Right cardiac atrium (tissue), 5 donors: ENCODE measurements around the gene CUTA. TPM values are rescaled to one million over a fixed set of nuclear protein-coding genes. Genes with fewer than 3 reads are reported as not detected.

Experiments used
- ATAC-seq, 2 donors: fragments of 200-7000 bp; cut with Tn5 transposase; one replicate each; pipeline versions ENCODE4 v1.8.0 to v1.9.1; 2020; ENCODE audit warnings: moderate library complexity in 2 of 2, mild to moderate bottlenecking in 1 of 2
- DNase-seq, 3 donors: peaks; one replicate each; pipeline ENCODE4 v3.0.0-alpha.2; 2020
- H3K27ac ChIP-seq: one replicate; pipeline ENCODE4 v1.5.1; 2013; ENCODE audit warnings: mild to moderate bottlenecking, low read length, control low read depth, moderate library complexity
- H3K27me3 ChIP-seq: one replicate; pipeline ENCODE4 v1.6.1; 2013; ENCODE audit not compliant: control insufficient read depth, insufficient read depth
- H3K4me1 ChIP-seq: one replicate; pipeline ENCODE4 v1.6.1; 2013; ENCODE audit warnings: low read length; ENCODE audit not compliant: control insufficient read depth, insufficient read depth
- H3K4me3 ChIP-seq: one replicate; pipeline ENCODE4 v1.5.1; 2013; ENCODE audit warnings: low read length, control low read depth
- H3K9me3 ChIP-seq: one replicate; pipeline ENCODE4 v1.6.1; 2013; ENCODE audit warnings: low read length; ENCODE audit not compliant: control insufficient read depth
- WGBS: extraction: QIAGEN DNeasy Blood & Tissue Kit; methylation state at CpG from one replicate; pipeline ENCODE4 v1.1.7; 2013; 5-methylcytosine and 5-hydroxymethylcytosine counted together
- intact Hi-C, 4 donors: fragments of 100-400 bp; cut with DNase I; formaldehyde crosslinking; loops; one replicate each; pipeline versions ENCODE4 v1.11.0 to v1.14.0; 2022 to 2023
- polyA plus RNA-seq: library from polyadenylated mRNA; stranded (reverse); fragments of 200-250 nt; gene quantifications from one replicate; pipeline ENCODE4 v1.2.3, GENCODE V29; 2013
- total RNA-seq, 4 donors: library from RNA; stranded (reverse); fragmentation: NEBNext Ultra II Directional; extraction: Animal tissue kit (Norgen Biotek cat#: 25700); gene quantifications; one replicate each; pipeline ENCODE4 v1.2.1, GENCODE V29; 2021
- donor health status: healthy with polysubstance abuse.
- donor health status: DM: no; HTN: yes; CAD: no.
- donor health status: DM: no; HTN: no; CAD: no.
- donor health status: DM: no; HTN: yes; CAD: no; lungs with severe emphysema.
- donor health status: DM: yes; HTN: yes; CAD: no.

CUTA gene
- total and polyA plus RNA-seq, 5 donors: 128 to 177 (median 134) TPM

GRCh38 chr6:33397541-33397940, 20.4 kb downstream of the CUTA start:
- ATAC-seq: no peak
- WGBS: 94% methylated on average over 1 of the region's 1 CpG
- intact Hi-C loops: no loop called here

GRCh38 chr6:33392979-33393378, 24.9 kb downstream of the CUTA start:
- H3K27ac ChIP-seq: no peak overlapping the region

More at GRCh38 chr6:33397541-33397940, 20.4 kb downstream of the CUTA start:
- Histone ChIP-seq H3K9me3 (no peaks in the 10 kb centered on the region), H3K4me1 (no peaks in the 10 kb centered on the region), H3K27me3 (no peaks in the 10 kb centered on the region), H3K27ac (no peak overlapping the region), H3K4me3 (no peak overlapping the region)
- no peak for DNase-seq

GRCh38 chr6:33392595-33392948, 25.3 kb downstream of the CUTA start:
- Histone ChIP-seq H3K27ac (no peak overlapping the region), H3K27me3 (no peaks in the 10 kb centered on the region), H3K4me3 (no peak overlapping the region), H3K9me3 (no peaks in the 10 kb centered on the region), H3K4me1 (no peaks in the 10 kb centered on the region)
- 42% methylated on average over 5 of the region's 5 CpGs for WGBS
- no peak for DNase-seq
- intact Hi-C loops: no loop called here
- no peak for ATAC-seq

More at GRCh38 chr6:33392979-33393378, 24.9 kb downstream of the CUTA start:
- Histone ChIP-seq H3K4me3 (no peak overlapping the region), H3K27me3 (no peaks in the 10 kb centered on the region), H3K9me3 (no peaks in the 10 kb centered on the region), H3K4me1 (no peaks in the 10 kb centered on the region)
- 62% methylated on average over 3 of the region's 3 CpGs for WGBS
- DNase-seq (no peak), ATAC-seq (no peak)
- intact Hi-C loops: no loop called here

- intact Hi-C loops: no loop called here
- no peaks in the 10 kb centered on the region for H3K27me3 ChIP-seq
- DNase-seq: no peak
- H3K9me3 ChIP-seq: no peaks in the 10 kb centered on the region
- peak overlapping the region; percentile 4 for H3K4me3 ChIP-seq
- H3K27ac ChIP-seq: no peak overlapping the region
- ATAC-seq: no peak
- WGBS: under 1% methylated on average over 31 of the region's 31 CpGs
- no peaks in the 10 kb centered on the region for H3K4me1 ChIP-seq
These were observed 25.8 kb downstream of the CUTA start for GRCh38 chr6:33391922-33392594.

- DNase-seq (peak; percentile 99 to 100 (median 100)), ATAC-seq (peak; percentile 99)
- WGBS: under 1% methylated on average over 67 of the region's 67 CpGs
- Histone ChIP-seq H3K9me3 (no peaks in the 10 kb centered on the region), H3K27ac (peak within 1 kb of the TSS; percentile 89), H3K4me3 (peak within 1 kb of the TSS; percentile 4), H3K4me1 (no peaks in the 10 kb centered on the region), H3K27me3 (no peaks in the 10 kb centered on the region)
- intact Hi-C loops: no loop called here
These were observed 26.5 kb downstream of the CUTA start, which contains the start of gene KIFC1 for GRCh38 chr6:33391278-33391921. Gene KIFC1, plus strand, starts transcription at chr6:33391823. Its CDS starts 163 bp downstream, at chr6:33391986.

GRCh38 chr6:33390767-33391277, 27.1 kb downstream of the CUTA start:
- Histone ChIP-seq H3K27me3 (no peaks in the 10 kb centered on the region), H3K27ac (peak overlapping the region; percentile 89), H3K4me1 (no peaks in the 10 kb centered on the region), H3K9me3 (no peaks in the 10 kb centered on the region), H3K4me3 (no peak overlapping the region)
- ATAC-seq (no peak), DNase-seq (no peak)
- intact Hi-C loops: no loop called here
- WGBS: 80% methylated on average over 9 of the region's 9 CpGs

GRCh38 chr6:33390173-33390572, 27.7 kb downstream of the CUTA start:
- ATAC-seq (no peak), DNase-seq (no peak)
- intact Hi-C loops: no loop called here
- 84% methylated on average over 2 of the region's 2 CpGs for WGBS
- no peak overlapping the region for H3K27ac ChIP-seq
- no peaks in the 10 kb centered on the region for H3K4me1 ChIP-seq
- H3K9me3 ChIP-seq: no peaks in the 10 kb centered on the region
- H3K27me3 ChIP-seq: no peaks in the 10 kb centered on the region
- H3K4me3 ChIP-seq: no peak overlapping the region

GRCh38 chr6:33384581-33385020, 33.3 kb downstream of the CUTA start:
- H3K9me3 ChIP-seq: no peaks in the 10 kb centered on the region
- intact Hi-C loops: no loop called here
- H3K4me3 ChIP-seq: no peak overlapping the region
- WGBS: 28% methylated on average over 4 of the region's 4 CpGs
- no peaks in the 10 kb centered on the region for H3K27me3 ChIP-seq
- no peak for DNase-seq
- H3K27ac ChIP-seq: no peak overlapping the region
- ATAC-seq: peak; percentile 46 to 57
- H3K4me1 ChIP-seq: no peaks in the 10 kb centered on the region

GRCh38 chr6:33383427-33384185, 34.3 kb downstream of the CUTA start:
- Histone ChIP-seq H3K9me3 (no peaks in the 10 kb centered on the region), H3K4me1 (no peaks in the 10 kb centered on the region), H3K4me3 (no peak overlapping the region), H3K27ac (no peak overlapping the region), H3K27me3 (no peaks in the 10 kb centered on the region)
- 71% methylated on average over 10 of the region's 10 CpGs for whole genome bisulfite sequencing
- intact Hi-C loops: no loop called here
- DNase-seq (no peak), ATAC-seq (no peak)

- DNase-seq (no peak), ATAC-seq (no peak)
- no peak overlapping the region for H3K27ac ChIP-seq
- WGBS: 91% methylated on average over 2 of the region's 2 CpGs
- H3K4me1 ChIP-seq: no peaks in the 10 kb centered on the region
- no peaks in the 10 kb centered on the region for H3K27me3 ChIP-seq
- intact Hi-C loops: no loop called here
- no peak overlapping the region for H3K4me3 ChIP-seq
- no peaks in the 10 kb centered on the region for H3K9me3 ChIP-seq
These were observed 37.5 kb downstream of the CUTA start for GRCh38 chr6:33380272-33380981.
